ENCODE data around the gene PIGS. TPM values are rescaled to one million over a fixed set of nuclear protein-coding genes. Genes with fewer than 3 reads are reported as not detected.

The PIGS gene
- total and polyA plus RNA-seq, 2 of the 4 experiments (the other 2 are of a cell fraction) = 28.7 to 78.9 TPM

GRCh38 chr17:28532050-28532960 is 39.0 kb downstream of the PIGS start:
- Histone ChIP-seq H3K36me3 (ENCODE audit: control insufficient read depth, insufficient read depth, low read length) (no peaks in the 10 kb centered on the region), H3K9me3 (ENCODE audit: control insufficient read depth, insufficient read depth, low read length) (no peaks in the 10 kb centered on the region), H3K23ac (ENCODE audit: low read depth, low read length) (no peak overlapping the region), H3K4ac (ENCODE audit: low read depth, low read length) (no peak overlapping the region), H2BK20ac (ENCODE audit: low read depth, low read length) (no peak overlapping the region), H3K14ac (replicated peaks; ENCODE audit: low read depth, low read length) (no peak overlapping the region; the same call in 1 of the 2 replicates), H4K5ac (ENCODE audit: low read depth, low read length) (no peak overlapping the region), H4K8ac (ENCODE audit: low read depth in 2 of 2, low read length in 2 of 2) (no peak overlapping the region), H3K9ac (ENCODE audit: low read depth, low read length) (no peak overlapping the region), H3K18ac (ENCODE audit: low read depth, low read length) (no peak overlapping the region), H3K79me1 (ENCODE audit: low read depth in 1 of 2, low read length in 2 of 2) (no peaks in the 10 kb centered on the region), H3K4me2 (ENCODE audit: low read depth, low read length) (no peak overlapping the region), H3K9me1 (ENCODE audit: insufficient read depth, low read length) (peaks cover 8% of the 10 kb centered on the region), H3K27ac (ENCODE audit: insufficient read depth, low read length) (no peak overlapping the region), H3K27me3 (ENCODE audit: control insufficient read depth, insufficient read depth, low read length) (peaks cover 27% of the 10 kb centered on the region), H2BK5ac (ENCODE audit: low read depth, low read length, poor library complexity, severe bottlenecking) (no peak overlapping the region), H3K4me1 (ENCODE audit: control insufficient read depth, insufficient read depth, low read length) (peaks cover 15% of the 10 kb centered on the region), H3K4me3 (ENCODE audit: insufficient read depth, low read depth, low read length) (no peak overlapping the region), H4K91ac (ENCODE audit: insufficient read depth, low read depth, low read length) (no peak overlapping the region), H2BK120ac (ENCODE audit: low read depth, low read length) (no peak overlapping the region), H2AK9ac (replicated peaks; ENCODE audit: low read depth, low read length, poor library complexity) (peak overlapping the region; percentile 28), H2AK5ac (ENCODE audit: low read depth, low read length) (no peak overlapping the region), H2AFZ (replicated peaks; ENCODE audit: low read length, poor library complexity) (no peak overlapping the region), H3K56ac (ENCODE audit: extremely low read depth, insufficient read depth, low read length) (no peak overlapping the region), H2BK15ac (ENCODE audit: low read depth, low read length) (no peak overlapping the region; the same call in 2 of the 3 replicates), H4K20me1 (ENCODE audit: insufficient read depth, low read length) (no peaks in the 10 kb centered on the region)
- WGBS, 2 experiments (ENCODE audit: extremely low coverage in 2 of 2, insufficient read length in 1 of 2) = 100% methylated on average over 1 of the region's 7 CpGs; no CpG with 5 or more reads in 1 of the 2 experiments
- no TSS peak for BruUV-seq (replicated peaks)
- ChIA-PET CTCF (no interaction called here), POLR2A (ENCODE audit: unreplicated experiment) (no interaction called here)
- dilution Hi-C loops (cut with HindIII; ENCODE audit: low sequenced_read_pairs, unreplicated experiment) = no loop called here
- ATAC-seq (ENCODE audit: low read depth) (peak; percentile 61), DNase-seq (peak; percentile 21)
- TF ChIP-seq BHLHE40 (IDR thresholded peaks at IDR 0.05; ENCODE audit: low read depth, low read length) (no peak), MAFK (IDR thresholded peaks at IDR 0.05; ENCODE audit: low read depth, low read length) (no peak), RCOR1 (IDR thresholded peaks at IDR 0.05; ENCODE audit: insufficient replicate concordance, low read length) (no peak), MXI1 (IDR thresholded peaks at IDR 0.05; ENCODE audit: borderline replicate concordance, low read depth, low read length) (no peak)
- in situ Hi-C loops (cut with MboI; ENCODE audit: low sequenced_read_pairs) = no loop called here
- intact Hi-C loops (cut with micrococcal nuclease) = no loop called here

All from IMR-90 (cell line).